KOPT-K1 (cell line): Measurements from ENCODE around the gene ATF7IP2.
"Not testable (repeated sequence)": the region's sequence is repeated elsewhere in the genome, so short reads cannot be mapped to it uniquely, and the experiment has no call there.

Experiments
- H3K27ac ChIP-seq: fragments of 200-600 bp; sonication (generic); 2 replicates; pipeline ENCODE4 v1.5.1; 2016; ENCODE audit warnings: antibody characterized with exemption, mild to moderate bottlenecking, low read depth, low read length; ENCODE audit not compliant: poor library complexity, severe bottlenecking
- H3K36me3 ChIP-seq: fragments of 200-600 bp; sonication (generic); 2 replicates; pipeline ENCODE4 v1.5.1; 2017; ENCODE audit warnings: antibody characterized with exemption, mild to moderate bottlenecking, low read length, moderate library complexity; ENCODE audit not compliant: insufficient read depth
- H3K9me3 ChIP-seq: fragments of 200-600 bp; sonication (generic); 2 replicates; pipeline ENCODE4 v1.5.1; 2017; ENCODE audit warnings: antibody characterized with exemption, low read length, mild to moderate bottlenecking; ENCODE audit not compliant: insufficient read depth, poor library complexity, severe bottlenecking

The ATF7IP2 gene

GRCh38 chr16:10366619-10367018 is 19.2 kb upstream of the ATF7IP2 start:
- not testable (repeated sequence) for H3K27ac ChIP-seq, H3K36me3 ChIP-seq, H3K9me3 ChIP-seq

- no peak overlapping the region for H3K27ac ChIP-seq
- H3K36me3 ChIP-seq: no peaks in the 10 kb centered on the region
- H3K9me3 ChIP-seq: no peaks in the 10 kb centered on the region
Observed at GRCh38 chr16:10367616-10368188, 18.2 kb upstream of the ATF7IP2 start.

DNA sequence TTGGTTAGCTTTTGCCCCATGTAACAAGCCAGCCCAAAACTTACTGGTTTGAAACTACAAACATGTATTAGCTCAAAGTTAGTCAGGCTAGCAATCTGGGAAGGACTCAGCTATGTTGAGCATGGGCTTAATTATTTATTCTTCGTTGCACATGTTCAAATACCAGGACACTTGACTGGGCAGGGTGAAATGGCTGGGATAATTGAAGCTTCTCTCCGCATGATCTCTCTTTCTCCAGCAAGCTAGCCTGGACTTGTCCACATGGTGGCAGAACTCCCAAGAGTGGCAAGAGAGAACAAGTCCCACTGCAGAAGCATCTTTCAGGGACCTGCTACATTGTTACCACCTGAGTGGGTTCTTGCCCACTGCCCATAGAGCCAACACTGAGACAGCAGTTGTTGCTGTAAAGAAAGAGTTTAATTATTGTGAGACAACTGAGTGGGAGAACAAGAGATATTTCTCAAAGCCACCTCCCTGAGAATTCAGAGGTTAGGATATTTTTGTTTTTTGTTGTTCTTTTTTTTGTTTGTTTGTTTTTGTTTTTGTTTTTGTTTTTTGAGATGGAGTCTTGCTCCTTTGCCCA is 16.8 kb upstream of the ATF7IP2 start:
- Histone ChIP-seq H3K9me3 (no peaks in the 10 kb centered on the region), H3K27ac (no peak overlapping the region), H3K36me3 (no peaks in the 10 kb centered on the region)

GRCh38 chr16:10370096-10370726 is 15.7 kb upstream of the ATF7IP2 start:
- no peaks in the 10 kb centered on the region for H3K9me3 ChIP-seq
- H3K27ac ChIP-seq: no peak overlapping the region
- H3K36me3 ChIP-seq: no peaks in the 10 kb centered on the region

DNA sequence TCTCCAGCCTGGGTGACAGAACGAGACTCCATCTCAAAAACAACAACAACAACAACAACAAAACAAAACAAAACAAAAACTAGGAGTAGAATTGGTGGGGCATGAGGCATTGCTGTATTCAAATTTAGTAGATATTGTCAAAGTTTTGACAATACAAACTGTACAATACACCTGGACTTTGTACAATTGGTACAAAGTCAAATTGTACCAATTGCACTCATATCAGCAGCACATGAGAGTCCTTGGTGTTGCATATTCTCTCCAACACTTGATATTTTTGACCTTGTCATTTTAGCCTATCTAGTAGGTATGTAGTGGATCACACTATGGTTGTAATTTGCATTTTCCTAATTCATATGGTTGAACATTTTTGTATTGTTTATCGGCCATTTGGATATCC is 14.3 kb upstream of the ATF7IP2 start:
- Histone ChIP-seq H3K9me3 (peaks cover 7% of the 10 kb centered on the region), H3K36me3 (no peaks in the 10 kb centered on the region), H3K27ac (no peak overlapping the region)

- no peaks in the 10 kb centered on the region for H3K36me3 ChIP-seq
- H3K9me3 ChIP-seq: peaks cover 7% of the 10 kb centered on the region
- H3K27ac ChIP-seq: no peak overlapping the region
Observed at GRCh38 chr16:10373556-10373955, 12.3 kb upstream of the ATF7IP2 start.

DNA sequence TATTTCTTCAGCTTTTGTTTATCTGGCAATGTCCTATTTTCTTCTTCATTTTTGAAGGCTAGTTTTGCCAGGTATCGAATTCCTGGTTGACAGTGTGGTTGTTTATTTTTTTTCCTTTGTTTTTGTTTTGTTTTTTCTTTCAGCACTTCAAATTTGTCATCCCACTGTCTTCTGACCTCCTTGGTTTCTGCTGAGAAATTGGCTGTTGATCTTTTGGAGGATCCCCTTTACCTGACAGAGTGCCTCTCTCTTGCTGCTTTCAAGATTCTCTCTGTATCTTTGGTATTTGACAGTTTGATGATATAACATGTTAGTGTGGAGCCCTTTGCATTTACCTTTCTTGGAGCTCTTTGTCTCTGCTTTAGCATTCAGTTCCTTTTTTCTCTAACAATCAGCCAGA is 9.6 kb upstream of the ATF7IP2 start:
- Histone ChIP-seq H3K9me3 (peaks cover 7% of the 10 kb centered on the region), H3K27ac (no peak overlapping the region), H3K36me3 (no peaks in the 10 kb centered on the region)

GRCh38 chr16:10383626-10384025 is 2.2 kb upstream of the ATF7IP2 start:
- Histone ChIP-seq H3K27ac (no peak overlapping the region), H3K36me3 (peaks cover 9% of the 10 kb centered on the region), H3K9me3 (peaks cover 8% of the 10 kb centered on the region)

GRCh38 chr16:10386517-10387100 is 748 bp downstream of the ATF7IP2 start:
- Histone ChIP-seq H3K27ac (peak overlapping the region; percentile 83), H3K9me3 (peaks cover 8% of the 10 kb centered on the region), H3K36me3 (peaks cover 13% of the 10 kb centered on the region)

GRCh38 chr16:10387188-10387617 is 1.3 kb downstream of the ATF7IP2 start:
- Histone ChIP-seq H3K27ac (peak overlapping the region; percentile 83), H3K36me3 (peaks cover 18% of the 10 kb centered on the region), H3K9me3 (peaks cover 8% of the 10 kb centered on the region)

DNA sequence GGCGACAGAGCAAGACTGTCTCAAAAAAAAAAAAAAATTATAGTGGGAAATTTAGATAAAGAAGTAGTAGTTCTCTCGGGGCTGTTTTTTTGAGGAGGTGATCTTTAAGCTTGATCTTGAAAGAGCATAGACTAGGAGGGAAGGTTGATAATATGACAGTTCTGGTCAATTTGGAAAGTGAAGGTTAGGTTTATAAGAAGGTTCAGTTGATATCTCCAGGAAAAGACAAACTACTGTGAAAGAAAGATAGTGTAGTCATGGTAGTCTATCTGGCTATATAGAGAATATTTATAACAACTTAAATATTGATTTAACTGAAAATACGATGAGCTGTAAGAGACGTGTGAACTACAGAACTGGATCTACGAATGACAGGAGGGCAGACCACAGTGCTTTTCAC is 3.1 kb downstream of the ATF7IP2 start:
- Histone ChIP-seq H3K9me3 (peaks cover 8% of the 10 kb centered on the region), H3K27ac (no peak overlapping the region), H3K36me3 (peaks cover 28% of the 10 kb centered on the region)

- no peak overlapping the region for H3K27ac ChIP-seq
- H3K36me3 ChIP-seq: peaks cover 28% of the 10 kb centered on the region
- H3K9me3 ChIP-seq: peaks cover under 1% of the 10 kb centered on the region
Observed at GRCh38 chr16:10390330-10390729, 4.5 kb downstream of the ATF7IP2 start.

DNA sequence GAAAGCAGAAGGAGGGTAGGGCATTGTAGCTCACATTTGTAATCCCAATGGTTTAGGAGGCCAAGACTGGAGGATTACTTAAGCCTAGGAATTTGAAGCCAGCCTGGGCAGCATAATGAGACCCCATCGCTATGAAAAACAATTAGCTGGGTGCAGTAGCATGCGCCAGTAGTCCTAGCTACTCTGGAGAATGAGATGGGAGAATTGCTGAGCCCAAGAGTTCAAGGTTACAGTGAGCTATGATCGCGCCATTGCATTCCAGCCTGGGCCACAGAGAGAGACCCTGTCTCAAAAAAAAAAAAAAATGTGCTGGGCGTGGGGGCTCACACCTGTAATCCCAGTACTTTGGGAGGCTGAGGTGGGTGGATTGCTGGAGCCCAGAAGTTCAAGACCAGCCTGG is 5.0 kb downstream of the ATF7IP2 start:
- Histone ChIP-seq H3K27ac (no peak overlapping the region), H3K9me3 (no peaks in the 10 kb centered on the region), H3K36me3 (peaks cover 28% of the 10 kb centered on the region)

DNA sequence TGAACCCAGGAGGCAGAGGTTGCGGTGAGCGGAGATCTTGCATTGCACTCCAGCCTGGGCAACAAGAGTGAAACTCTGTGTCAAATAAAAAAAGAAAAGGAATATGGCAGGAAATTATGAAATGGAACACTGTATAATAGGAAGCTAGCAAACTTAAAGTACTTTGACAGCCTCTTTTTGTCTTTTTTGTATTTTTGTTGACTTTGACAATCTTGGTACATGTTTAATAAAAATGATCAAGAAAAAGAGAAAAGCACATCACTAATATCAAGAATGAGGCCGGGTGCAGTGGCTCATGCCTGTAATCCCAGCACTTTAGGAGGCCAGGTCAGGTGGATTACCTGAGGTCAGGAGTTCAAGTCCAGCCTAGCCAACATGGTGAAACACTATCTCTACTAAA is 5.5 kb downstream of the ATF7IP2 start:
- H3K36me3 ChIP-seq: peaks cover 28% of the 10 kb centered on the region
- no peak overlapping the region for H3K27ac ChIP-seq
- peaks cover 4% of the 10 kb centered on the region for H3K9me3 ChIP-seq

DNA sequence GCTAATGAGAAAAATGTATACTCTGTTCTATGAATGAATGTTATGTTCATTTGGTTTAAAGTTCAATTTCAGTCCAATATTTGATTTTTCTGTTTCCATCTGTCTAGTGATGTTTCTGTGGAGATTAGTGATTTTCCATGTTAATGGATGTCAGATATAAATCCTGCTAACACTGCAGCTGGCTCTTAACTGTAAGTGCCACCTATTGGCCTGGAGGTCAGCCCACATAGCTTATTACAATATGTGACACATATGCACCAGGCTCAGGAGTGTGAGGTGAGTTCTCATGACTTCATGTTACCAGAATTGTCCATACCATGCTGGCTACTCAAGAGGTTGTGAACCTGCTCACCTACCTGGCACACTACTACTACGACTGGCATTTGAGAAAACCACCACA is 17.1 kb downstream of the ATF7IP2 start:
- no peak overlapping the region for H3K27ac ChIP-seq
- H3K36me3 ChIP-seq: peaks cover 30% of the 10 kb centered on the region
- H3K9me3 ChIP-seq: peaks cover 70% of the 10 kb centered on the region
